ENCODE measurements around the gene CAPN8.

DNA sequence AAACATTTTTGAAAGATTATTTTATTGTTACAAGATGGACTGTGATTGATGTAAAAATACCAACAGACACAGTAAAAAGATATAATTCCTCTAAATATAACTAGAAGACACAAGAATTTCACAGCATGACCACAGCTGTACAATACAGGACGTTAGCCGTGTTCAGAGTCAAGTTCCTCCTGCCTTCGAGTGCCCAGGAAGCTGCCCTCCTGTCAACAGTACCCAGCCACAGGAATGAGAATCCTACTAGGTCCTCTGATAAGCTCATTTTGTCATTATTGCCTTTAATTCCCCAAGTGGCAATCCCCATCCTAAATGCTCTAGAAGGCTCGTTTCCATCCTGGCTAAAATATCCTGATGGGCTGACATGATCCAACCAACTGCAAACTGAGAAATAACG is 30.4 kb upstream of the CAPN8 start:
- TF ChIP-seq, protein P1, sequence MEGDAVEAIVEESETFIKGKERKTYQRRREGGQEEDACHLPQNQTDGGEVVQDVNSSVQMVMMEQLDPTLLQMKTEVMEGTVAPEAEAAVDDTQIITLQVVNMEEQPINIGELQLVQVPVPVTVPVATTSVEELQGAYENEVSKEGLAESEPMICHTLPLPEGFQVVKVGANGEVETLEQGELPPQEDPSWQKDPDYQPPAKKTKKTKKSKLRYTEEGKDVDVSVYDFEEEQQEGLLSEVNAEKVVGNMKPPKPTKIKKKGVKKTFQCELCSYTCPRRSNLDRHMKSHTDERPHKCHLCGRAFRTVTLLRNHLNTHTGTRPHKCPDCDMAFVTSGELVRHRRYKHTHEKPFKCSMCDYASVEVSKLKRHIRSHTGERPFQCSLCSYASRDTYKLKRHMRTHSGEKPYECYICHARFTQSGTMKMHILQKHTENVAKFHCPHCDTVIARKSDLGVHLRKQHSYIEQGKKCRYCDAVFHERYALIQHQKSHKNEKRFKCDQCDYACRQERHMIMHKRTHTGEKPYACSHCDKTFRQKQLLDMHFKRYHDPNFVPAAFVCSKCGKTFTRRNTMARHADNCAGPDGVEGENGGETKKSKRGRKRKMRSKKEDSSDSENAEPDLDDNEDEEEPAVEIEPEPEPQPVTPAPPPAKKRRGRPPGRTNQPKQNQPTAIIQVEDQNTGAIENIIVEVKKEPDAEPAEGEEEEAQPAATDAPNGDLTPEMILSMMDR (IDR thresholded peaks at IDR 0.05 in 8 of 11, conservative IDR thresholded peaks at IDR 0.05 in 3 of 11): no peak
- no peak for TF ChIP-seq POLR2AphosphoS5 (IDR thresholded peaks at IDR 0.05)

Data from spleen (tissue), 7 donors.